GM12878 (cell line): ENCODE results near the gene IGFALS. TPM values are rescaled to one million over a fixed set of nuclear protein-coding genes. Genes with fewer than 3 reads are reported as not detected.
A peak's percentile ranks its signal among the peaks of the same experiment; 100 is the strongest.

Experiments
- ATAC-seq: fragments of 200-7000 bp; cut with Tn5 transposase; 3 replicates; pipeline ENCODE4 v1.9.1; 2020; ENCODE audit warnings: mild to moderate bottlenecking, moderate library complexity
- BruUV-seq: library from RNA; stranded (reverse); fragments of 400-500 nt; replicated peaks from 2 replicates; lab custom pipeline; 2021; lab: Mats Ljungman, UMichigan
- CTCF ChIA-PET: fragments of 300-600 bp; sonication (Branson Sonifier 250); formaldehyde crosslinking; extraction: SDS; loops from one replicate; lab custom pipeline; 2021; ENCODE audit warnings: inconsistent platforms; lab: Yijun Ruan, JAX
- POLR2A ChIA-PET: fragments of 350-600 bp; formaldehyde crosslinking; extraction: SDS; loops from one replicate; lab custom pipeline; 2021; ENCODE audit warnings: inconsistent platforms; lab: Charles Lee
- RAD21 ChIA-PET: fragments of 300-600 bp; sonication (Branson Sonifier 250); formaldehyde crosslinking; loops from one replicate; lab custom pipeline; 2023; ENCODE audit warnings: antibody characterized with exemption; ENCODE audit not compliant: unreplicated experiment; lab: Charles Lee
- SMC1A ChIA-PET: fragments of 300-600 bp; sonication (Branson Sonifier 250); formaldehyde crosslinking; loops from one replicate; lab custom pipeline; 2023; ENCODE audit not compliant: unreplicated experiment, uncharacterized antibody; lab: Charles Lee
- DNase-seq: peaks from one replicate; pipeline ENCODE4 v3.0.0-alpha.2; 2011; ENCODE audit warnings: low read depth, low spot score
- FAIRE-seq: peaks from 3 replicates; lab custom pipeline; 2011; peaks lifted over from hg19 to GRCh38; lab: Jason Lieb, UNC
- H2AFZ ChIP-seq: 2 replicates; pipeline ENCODE4 v1.6.0; 2011; ENCODE audit warnings: low read depth, low read length, control low read depth; ENCODE audit not compliant: control insufficient read depth
- H3K27ac ChIP-seq: 2 replicates; pipeline ENCODE4 v1.5.1; 2011; ENCODE audit warnings: control low read depth; ENCODE audit not compliant: control insufficient read depth, insufficient read depth
- H3K27me3 ChIP-seq, 2 experiments: replicated peaks in 1 of 2; 2 replicates each; pipeline versions ENCODE4 v1.6.0 to v1.6.1; 2011; ENCODE audit warnings: low read length in 1 of 2; ENCODE audit not compliant: control insufficient read depth in 2 of 2, insufficient read depth in 2 of 2
- H3K36me3 ChIP-seq, 2 experiments: 2 replicates each; pipeline ENCODE4 v1.5.1; 2011; ENCODE audit warnings: low read length in 1 of 2; ENCODE audit not compliant: control insufficient read depth in 2 of 2, insufficient read depth in 2 of 2
- H3K4me1 ChIP-seq: 2 replicates; pipeline ENCODE4 v1.6.1; 2011; ENCODE audit warnings: mild to moderate bottlenecking, low read length, moderate library complexity, mixed read lengths; ENCODE audit not compliant: control insufficient read depth, insufficient read depth
- H3K4me2 ChIP-seq: 2 replicates; pipeline ENCODE4 v1.6.0; 2011; ENCODE audit warnings: control low read depth; ENCODE audit not compliant: control insufficient read depth, insufficient read depth
- H3K4me3 ChIP-seq: fragments of 200-600 bp; sonication (generic); 2 replicates; pipeline ENCODE4 v1.5.1; 2016
- H3K79me2 ChIP-seq: 2 replicates; pipeline ENCODE4 v1.6.0; 2011; ENCODE audit warnings: low read length; ENCODE audit not compliant: control insufficient read depth, insufficient read depth
- H3K9ac ChIP-seq: 2 replicates; pipeline ENCODE4 v1.8.0; 2011; ENCODE audit warnings: low read length, control low read depth, mixed read lengths; ENCODE audit not compliant: control insufficient read depth, insufficient read depth
- H3K9me3 ChIP-seq: replicated peaks from 3 replicates; pipeline ENCODE4 v1.5.1; 2011; ENCODE audit warnings: mild to moderate bottlenecking, low read length; ENCODE audit not compliant: control insufficient read depth, insufficient read depth
- H4K20me1 ChIP-seq: 2 replicates; pipeline ENCODE4 v1.6.0; 2011; ENCODE audit not compliant: control insufficient read depth, insufficient read depth
- CREB1 ChIP-seq: IDR thresholded peaks from 2 replicates; pipeline ENCODE4 v1.6.1; 2012; ENCODE audit warnings: low read depth, mild to moderate bottlenecking, inconsistent platforms
- EZH2 ChIP-seq: IDR thresholded peaks from 2 replicates; pipeline ENCODE4 v1.6.1; 2012; ENCODE audit warnings: low read depth, mild to moderate bottlenecking, control low read depth, inconsistent platforms, low read length, borderline replicate concordance; ENCODE audit not compliant: control insufficient read depth
- IRF4 ChIP-seq: IDR thresholded peaks from 2 replicates; pipeline ENCODE4 v1.6.1; 2011; ENCODE audit warnings: low read depth, low read length
- JUNB ChIP-seq: IDR thresholded peaks from 2 replicates; pipeline ENCODE4 v1.6.1; 2016; ENCODE audit warnings: antibody characterized with exemption, mild to moderate bottlenecking
- NBN ChIP-seq: fragments of 450-650 bp; IDR thresholded peaks from 2 replicates; pipeline ENCODE4 v1.6.1; 2016
- PAX5 ChIP-seq: IDR thresholded peaks from 2 replicates; pipeline ENCODE4 v1.6.1; 2011; ENCODE audit warnings: low read depth, low read length, borderline replicate concordance
- PML ChIP-seq: IDR thresholded peaks from 2 replicates; pipeline ENCODE4 v1.6.1; 2012; ENCODE audit warnings: low read length, inconsistent platforms
- RAD21 ChIP-seq: IDR thresholded peaks from 2 replicates; pipeline ENCODE4 v1.6.1; 2011; ENCODE audit warnings: mild to moderate bottlenecking, low read depth, low read length, moderate library complexity; ENCODE audit not compliant: insufficient read depth
- SMC3 ChIP-seq: IDR thresholded peaks from 2 replicates; pipeline ENCODE4 v1.6.1; 2011; ENCODE audit warnings: low read length, improper control_type of control experiment, borderline replicate concordance
- STAT1 ChIP-seq: fragments of 450-650 bp; conservative IDR thresholded peaks from 2 replicates; pipeline ENCODE4 v1.6.1; 2014; ENCODE audit warnings: antibody characterized with exemption, mild to moderate bottlenecking
- STAT3 ChIP-seq: IDR thresholded peaks from 2 replicates; pipeline ENCODE4 v1.6.1; 2011; ENCODE audit warnings: low read depth, low read length, improper control_type of control experiment
- WGBS: methylation state at CpG from one replicate; pipeline ENCODE4 v1.1.6; 2016; ENCODE audit warnings: low lambda C conversion rate; ENCODE audit not compliant: insufficient replicate concordance, insufficient coverage; ENCODE audit errors: missing lambda C conversion rate; 5-methylcytosine and 5-hydroxymethylcytosine counted together
- in situ Hi-C: fragments of 300-500 bp; cut with MboI; formaldehyde crosslinking; loops from 9 replicates; pipeline ENCODE4 v1.14.3; 2018; ENCODE audit warnings: mixed read lengths
- intact Hi-C: fragments of 100-400 bp; cut with micrococcal nuclease; formaldehyde crosslinking; loops from one replicate; pipeline ENCODE4 v1.14.2; 2022; ENCODE audit not compliant: unreplicated experiment
- polyA plus RNA-seq, 11 experiments: library from polyadenylated mRNA; depleted of rRNA in 4 of 11; unstranded in 6 of 11; stranded (reverse) in 5 of 11; fragments of >200 nt; fragmentation: Nextera tagmentation in 4 of 11; fragmentation: Illumina TruSeq in 1 of 11; extraction: Ambion mirVana in 4 of 11; extraction: Trizol in 1 of 11; gene quantifications; 1 replicate in 1 of 11; 2 replicates in 10 of 11; pipeline versions ENCODE4 v1.2.1 to v1.2.3, GENCODE V29; 2011 to 2016; ENCODE audit warnings: inconsistent platforms in 2 of 11, missing spikeins in 2 of 11, low read depth in 1 of 11
- total RNA-seq, 4 experiments: library from RNA; depleted of rRNA in 3 of 4; stranded (reverse); fragments of >200 nt in 3 of 4; fragmentation: Illumina TruSeq in 1 of 4; extraction: Trizol in 1 of 4; gene quantifications; 2 replicates each; pipeline versions ENCODE4 v1.2.1 to v1.2.3, GENCODE V29; 2013 to 2021
- TF ChIP-seq, protein P1 (sequence below), 3 experiments: IDR thresholded peaks in 2 of 3; conservative IDR thresholded peaks in 1 of 3; 2 replicates each; pipeline ENCODE4 v1.5.1; 2011; ENCODE audit warnings: low read depth in 3 of 3, low read length in 3 of 3, mild to moderate bottlenecking in 3 of 3, control low read depth in 2 of 3, moderate library complexity in 2 of 3, inconsistent platforms in 1 of 3, mixed read lengths in 1 of 3; ENCODE audit not compliant: control insufficient read depth in 2 of 3, insufficient read depth in 1 of 3; ENCODE audit errors: extremely low read depth in 1 of 3
- TF ChIP-seq, protein P2 (sequence below): fragments of 450-650 bp; IDR thresholded peaks from 2 replicates; pipeline ENCODE4 v1.6.1; 2017; ENCODE audit warnings: antibody characterized with exemption, mild to moderate bottlenecking, moderate library complexity
- TF ChIP-seq, protein P3 (sequence below): IDR thresholded peaks from 2 replicates; pipeline ENCODE4 v1.6.1; 2012; ENCODE audit warnings: low read depth, low read length, improper control_type of control experiment
- TF ChIP-seq, protein P4 (sequence below): fragments of 450-650 bp; IDR thresholded peaks from 2 replicates; pipeline ENCODE4 v1.6.1; 2017; ENCODE audit warnings: mild to moderate bottlenecking, moderate library complexity

IGFALS gene
- total and polyA plus RNA-seq, 10 of the 15 experiments (the other 5 are each of a cell fraction or from before 2014, with no cell fraction given), result 0.04 to 0.11 TPM; not detected in 8

DNA sequence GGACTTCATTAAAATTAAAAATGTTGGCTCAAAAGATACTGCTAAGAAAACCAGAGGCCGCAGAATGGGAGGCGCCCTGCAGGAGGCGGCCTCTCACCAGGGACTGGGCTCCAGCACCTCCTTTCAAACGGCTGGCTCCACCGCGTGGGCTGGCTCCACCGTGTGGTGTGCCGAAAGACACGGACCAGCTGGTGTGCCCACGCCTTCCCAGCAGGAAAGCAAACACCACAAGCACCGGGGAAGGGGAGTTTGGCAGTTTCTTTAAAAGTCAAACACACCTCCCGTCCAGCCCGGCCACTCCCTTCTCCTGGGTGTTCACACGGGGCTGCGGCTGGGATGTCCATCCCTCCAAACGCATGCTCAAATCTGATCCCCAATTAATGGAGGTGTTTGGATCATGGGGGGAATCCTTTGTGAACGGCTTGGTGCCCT, 19.2 kb upstream of the IGFALS start:
- Histone ChIP-seq H3K4me3 (no peak overlapping the region), H3K4me2 (no peak overlapping the region), H3K9me3 (no peaks in the 10 kb centered on the region), H4K20me1 (no peaks in the 10 kb centered on the region), H3K79me2 (no peaks in the 10 kb centered on the region), H3K36me3 (peaks cover 0 to 1% of the 10 kb centered on the region in 2 experiments; a peak in 3 of 4 replicates), H3K9ac (no peak overlapping the region), H3K4me1 (no peaks in the 10 kb centered on the region), H3K27ac (no peak overlapping the region), H3K27me3 (no peaks in the 10 kb centered on the region), H2AFZ (no peak overlapping the region)
- ChIA-PET POLR2A (interaction anchor here (0.5 kb wide), 1 partner anchor 340 kb away, joined by 3 read pairs; no protein-coding TSS in a partner anchor), CTCF (no interaction called here), SMC1A (no interaction called here), RAD21 (no interaction called here)
- intact Hi-C loops (no loop called here), in situ Hi-C loops (no loop called here)
- DNase-seq, result no peak
- BruUV-seq, result no TSS peak
- FAIRE-seq, result no peak
- WGBS, result 79% methylated on average over 17 of the region's 17 CpGs
- ATAC-seq, result peak; percentile 67
- TF ChIP-seq PAX5, result no peak
- no peak for TF ChIP-seq STAT3
- TF ChIP-seq RAD21, result peak; percentile 26; the same call in 1 of the 2 replicates
- no peak for TF ChIP-seq SMC3
- TF ChIP-seq, protein P1, sequence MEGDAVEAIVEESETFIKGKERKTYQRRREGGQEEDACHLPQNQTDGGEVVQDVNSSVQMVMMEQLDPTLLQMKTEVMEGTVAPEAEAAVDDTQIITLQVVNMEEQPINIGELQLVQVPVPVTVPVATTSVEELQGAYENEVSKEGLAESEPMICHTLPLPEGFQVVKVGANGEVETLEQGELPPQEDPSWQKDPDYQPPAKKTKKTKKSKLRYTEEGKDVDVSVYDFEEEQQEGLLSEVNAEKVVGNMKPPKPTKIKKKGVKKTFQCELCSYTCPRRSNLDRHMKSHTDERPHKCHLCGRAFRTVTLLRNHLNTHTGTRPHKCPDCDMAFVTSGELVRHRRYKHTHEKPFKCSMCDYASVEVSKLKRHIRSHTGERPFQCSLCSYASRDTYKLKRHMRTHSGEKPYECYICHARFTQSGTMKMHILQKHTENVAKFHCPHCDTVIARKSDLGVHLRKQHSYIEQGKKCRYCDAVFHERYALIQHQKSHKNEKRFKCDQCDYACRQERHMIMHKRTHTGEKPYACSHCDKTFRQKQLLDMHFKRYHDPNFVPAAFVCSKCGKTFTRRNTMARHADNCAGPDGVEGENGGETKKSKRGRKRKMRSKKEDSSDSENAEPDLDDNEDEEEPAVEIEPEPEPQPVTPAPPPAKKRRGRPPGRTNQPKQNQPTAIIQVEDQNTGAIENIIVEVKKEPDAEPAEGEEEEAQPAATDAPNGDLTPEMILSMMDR (IDR thresholded peaks at IDR 0.05 in 2 of 3, conservative IDR thresholded peaks at IDR 0.05 in 1 of 3; ENCODE audit: control insufficient read depth in 2 of 3, extremely low read depth in 1 of 3, insufficient read depth in 1 of 3, low read depth in 3 of 3, low read length in 3 of 3), result peak; percentile 17 to 34 (median 33); a peak in 4 of 6 replicates
- no peak for TF ChIP-seq EZH2
- TF ChIP-seq, protein P2, sequence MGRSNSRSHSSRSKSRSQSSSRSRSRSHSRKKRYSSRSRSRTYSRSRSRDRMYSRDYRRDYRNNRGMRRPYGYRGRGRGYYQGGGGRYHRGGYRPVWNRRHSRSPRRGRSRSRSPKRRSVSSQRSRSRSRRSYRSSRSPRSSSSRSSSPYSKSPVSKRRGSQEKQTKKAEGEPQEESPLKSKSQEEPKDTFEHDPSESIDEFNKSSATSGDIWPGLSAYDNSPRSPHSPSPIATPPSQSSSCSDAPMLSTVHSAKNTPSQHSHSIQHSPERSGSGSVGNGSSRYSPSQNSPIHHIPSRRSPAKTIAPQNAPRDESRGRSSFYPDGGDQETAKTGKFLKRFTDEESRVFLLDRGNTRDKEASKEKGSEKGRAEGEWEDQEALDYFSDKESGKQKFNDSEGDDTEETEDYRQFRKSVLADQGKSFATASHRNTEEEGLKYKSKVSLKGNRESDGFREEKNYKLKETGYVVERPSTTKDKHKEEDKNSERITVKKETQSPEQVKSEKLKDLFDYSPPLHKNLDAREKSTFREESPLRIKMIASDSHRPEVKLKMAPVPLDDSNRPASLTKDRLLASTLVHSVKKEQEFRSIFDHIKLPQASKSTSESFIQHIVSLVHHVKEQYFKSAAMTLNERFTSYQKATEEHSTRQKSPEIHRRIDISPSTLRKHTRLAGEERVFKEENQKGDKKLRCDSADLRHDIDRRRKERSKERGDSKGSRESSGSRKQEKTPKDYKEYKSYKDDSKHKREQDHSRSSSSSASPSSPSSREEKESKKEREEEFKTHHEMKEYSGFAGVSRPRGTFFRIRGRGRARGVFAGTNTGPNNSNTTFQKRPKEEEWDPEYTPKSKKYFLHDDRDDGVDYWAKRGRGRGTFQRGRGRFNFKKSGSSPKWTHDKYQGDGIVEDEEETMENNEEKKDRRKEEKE, result no peak
- TF ChIP-seq PML, result no peak
- no peak for TF ChIP-seq NBN
- no peak for TF ChIP-seq STAT1
- no peak for TF ChIP-seq IRF4
- TF ChIP-seq, protein P3, sequence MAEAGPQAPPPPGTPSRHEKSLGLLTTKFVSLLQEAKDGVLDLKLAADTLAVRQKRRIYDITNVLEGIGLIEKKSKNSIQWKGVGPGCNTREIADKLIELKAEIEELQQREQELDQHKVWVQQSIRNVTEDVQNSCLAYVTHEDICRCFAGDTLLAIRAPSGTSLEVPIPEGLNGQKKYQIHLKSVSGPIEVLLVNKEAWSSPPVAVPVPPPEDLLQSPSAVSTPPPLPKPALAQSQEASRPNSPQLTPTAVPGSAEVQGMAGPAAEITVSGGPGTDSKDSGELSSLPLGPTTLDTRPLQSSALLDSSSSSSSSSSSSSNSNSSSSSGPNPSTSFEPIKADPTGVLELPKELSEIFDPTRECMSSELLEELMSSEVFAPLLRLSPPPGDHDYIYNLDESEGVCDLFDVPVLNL, result no peak
- TF ChIP-seq JUNB, result no peak
- no peak for TF ChIP-seq CREB1
- TF ChIP-seq, protein P4, sequence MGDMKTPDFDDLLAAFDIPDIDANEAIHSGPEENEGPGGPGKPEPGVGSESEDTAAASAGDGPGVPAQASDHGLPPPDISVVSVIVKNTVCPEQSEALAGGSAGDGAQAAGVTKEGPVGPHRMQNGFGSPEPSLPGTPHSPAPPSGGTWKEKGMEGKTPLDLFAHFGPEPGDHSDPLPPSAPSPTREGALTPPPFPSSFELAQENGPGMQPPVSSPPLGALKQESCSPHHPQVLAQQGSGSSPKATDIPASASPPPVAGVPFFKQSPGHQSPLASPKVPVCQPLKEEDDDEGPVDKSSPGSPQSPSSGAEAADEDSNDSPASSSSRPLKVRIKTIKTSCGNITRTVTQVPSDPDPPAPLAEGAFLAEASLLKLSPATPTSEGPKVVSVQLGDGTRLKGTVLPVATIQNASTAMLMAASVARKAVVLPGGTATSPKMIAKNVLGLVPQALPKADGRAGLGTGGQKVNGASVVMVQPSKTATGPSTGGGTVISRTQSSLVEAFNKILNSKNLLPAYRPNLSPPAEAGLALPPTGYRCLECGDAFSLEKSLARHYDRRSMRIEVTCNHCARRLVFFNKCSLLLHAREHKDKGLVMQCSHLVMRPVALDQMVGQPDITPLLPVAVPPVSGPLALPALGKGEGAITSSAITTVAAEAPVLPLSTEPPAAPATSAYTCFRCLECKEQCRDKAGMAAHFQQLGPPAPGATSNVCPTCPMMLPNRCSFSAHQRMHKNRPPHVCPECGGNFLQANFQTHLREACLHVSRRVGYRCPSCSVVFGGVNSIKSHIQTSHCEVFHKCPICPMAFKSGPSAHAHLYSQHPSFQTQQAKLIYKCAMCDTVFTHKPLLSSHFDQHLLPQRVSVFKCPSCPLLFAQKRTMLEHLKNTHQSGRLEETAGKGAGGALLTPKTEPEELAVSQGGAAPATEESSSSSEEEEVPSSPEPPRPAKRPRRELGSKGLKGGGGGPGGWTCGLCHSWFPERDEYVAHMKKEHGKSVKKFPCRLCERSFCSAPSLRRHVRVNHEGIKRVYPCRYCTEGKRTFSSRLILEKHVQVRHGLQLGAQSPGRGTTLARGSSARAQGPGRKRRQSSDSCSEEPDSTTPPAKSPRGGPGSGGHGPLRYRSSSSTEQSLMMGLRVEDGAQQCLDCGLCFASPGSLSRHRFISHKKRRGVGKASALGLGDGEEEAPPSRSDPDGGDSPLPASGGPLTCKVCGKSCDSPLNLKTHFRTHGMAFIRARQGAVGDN, result no peak
